Psoas muscle (tissue), 8 donors: ENCODE results near the gene STMN3. TPM values are rescaled to one million over a fixed set of nuclear protein-coding genes. Genes with fewer than 3 reads are reported as not detected.

ENCODE experiments used
- ATAC-seq, 4 donors: fragments of 200-7000 bp; cut with Tn5 transposase; one replicate each; pipeline ENCODE4 v1.9.1; 2020; ENCODE audit warnings: moderate library complexity in 3 of 4, mild to moderate bottlenecking in 2 of 4
- DNase-seq, 2 donors: peaks; one replicate each; pipeline ENCODE4 v3.0.0-alpha.2; 2020
- H3K27ac ChIP-seq: fragments of 200-600 bp; one replicate; pipeline ENCODE4 v1.8.0; 2022
- H3K27me3 ChIP-seq, 3 donors: fragments of 200-600 bp in 1 of 3; one replicate each; pipeline versions ENCODE4 v1.6.1 to v1.8.0; 2013 to 2022; ENCODE audit warnings: low read length in 2 of 3, mild to moderate bottlenecking in 2 of 3, moderate library complexity in 1 of 3; ENCODE audit not compliant: insufficient read depth in 3 of 3
- H3K36me3 ChIP-seq, 2 donors: fragments of 200-600 bp in 1 of 2; one replicate each; pipeline versions ENCODE4 v1.6.1 to v1.8.0; 2013 to 2022; ENCODE audit warnings: low read depth in 1 of 2, mild to moderate bottlenecking in 1 of 2, moderate library complexity in 1 of 2; ENCODE audit not compliant: insufficient read depth in 1 of 2
- H3K4me1 ChIP-seq: fragments of 200-600 bp; one replicate; pipeline ENCODE4 v1.8.0; 2022
- H3K4me3 ChIP-seq: fragments of 200-600 bp; one replicate; pipeline ENCODE4 v1.8.0; 2022; ENCODE audit warnings: mild to moderate bottlenecking
- H3K9me3 ChIP-seq: fragments of 200-600 bp; one replicate; pipeline ENCODE4 v1.8.0; 2022
- CTCF ChIP-seq: fragments of 200-600 bp; IDR thresholded peaks from one replicate; pipeline ENCODE4 v1.8.0; 2022; ENCODE audit warnings: antibody characterized with exemption
- WGBS, 3 donors: extraction: QIAGEN DNeasy Blood & Tissue Kit; methylation state at CpG; one replicate each; pipeline versions ENCODE4 v1.1.6 to v1.1.7; 2013; 5-methylcytosine and 5-hydroxymethylcytosine counted together
- intact Hi-C, 2 donors: fragments of 100-400 bp; cut with DNase I; formaldehyde crosslinking; loops; one replicate each; pipeline versions ENCODE4 v1.11.0 to v1.14.2; 2022
- polyA plus RNA-seq, 3 donors: library from polyadenylated mRNA; stranded (reverse); fragments of 200-250 nt; gene quantifications; one replicate each; pipeline ENCODE4 v1.2.3, GENCODE V29; 2013
- total RNA-seq, 4 donors: library from RNA; stranded (reverse); fragmentation: NEBNext Ultra II Directional in 2 of 4; extraction: Animal tissue kit (Norgen Biotek cat#: 25700) in 2 of 4; gene quantifications; one replicate each; pipeline versions ENCODE4 v1.2.1 to v1.2.4, GENCODE V29; 2021 to 2023
- donor health status: healthy with polysubstance abuse.
- donor health status: DM: no; HTN: no; CAD: no; lungs with moderate emphysema.
- donor health status: Bipolar disorder and iron deficiency.
- donor health status: healthy.
- donor health status: DM: yes; HTN: yes; CAD: no.
- donor health status: DM: no; HTN: no; CAD: no.
- donor health status: DM: no; HTN: no; CAD: no.
- donor health status: DM: yes; HTN: yes; CAD: no.

Gene STMN3
- total and polyA plus RNA-seq, 7 donors = 1.0 to 3.1 (median 2.4) TPM

- peaks cover 8% of the 10 kb centered on the region for H3K4me1 ChIP-seq
Measured at GRCh38 chr20:63690003-63690897, 37.0 kb upstream of the STMN3 start.

GRCh38 chr20:63689046-63690002, 36.1 kb upstream of the STMN3 start:
- no peaks in the 10 kb centered on the region for H3K27me3 ChIP-seq
- intact Hi-C loops = no loop called here
- H3K4me1 ChIP-seq = peaks cover 8% of the 10 kb centered on the region
- H3K4me3 ChIP-seq = no peak overlapping the region
- no peaks in the 10 kb centered on the region for H3K9me3 ChIP-seq
- ATAC-seq (no peak), DNase-seq (peak in 1 of 2 donors; percentile 61)
- WGBS, 3 donors = 88 to 89% (median 88%) methylated on average over 43 to 44 of the region's 44 CpGs
- no peak for TF ChIP-seq CTCF
- H3K27ac ChIP-seq = peak overlapping the region; percentile 79
- H3K36me3 ChIP-seq = peaks cover 3 to 7% of the 10 kb centered on the region in 2 donors

More at GRCh38 chr20:63690003-63690897, 37.0 kb upstream of the STMN3 start:
- no peaks in the 10 kb centered on the region for H3K9me3 ChIP-seq
- H3K4me3 ChIP-seq = no peak overlapping the region
- no peak for ATAC-seq
- H3K27me3 ChIP-seq = no peaks in the 10 kb centered on the region
- peaks cover 4 to 17% of the 10 kb centered on the region in 2 donors for H3K36me3 ChIP-seq
- intact Hi-C loops = no loop called here
- 79 to 91% (median 85%) methylated on average over 30 to 40 of the region's 40 CpGs for WGBS, 3 donors
- peak in 1 of 2 donors; percentile 56 for DNase-seq
- no peak for TF ChIP-seq CTCF
- no peak overlapping the region for H3K27ac ChIP-seq

GRCh38 chr20:63688228-63689045, 35.2 kb upstream of the STMN3 start:
- H3K36me3 ChIP-seq = no peaks in the 10 kb centered on the region
- peaks cover 8% of the 10 kb centered on the region for H3K4me1 ChIP-seq
- no peak overlapping the region for H3K4me3 ChIP-seq
- H3K9me3 ChIP-seq = no peaks in the 10 kb centered on the region
- no peaks in the 10 kb centered on the region for H3K27me3 ChIP-seq
- peak overlapping the region; percentile 79 for H3K27ac ChIP-seq
- ATAC-seq = no peak
- intact Hi-C loops = no loop called here
- 68 to 76% (median 75%) methylated on average over 31 of the region's 31 CpGs for WGBS, 3 donors
- DNase-seq = peak in 1 of 2 donors; percentile 59
- no peak for TF ChIP-seq CTCF

GRCh38 chr20:63687419-63688178, 34.4 kb upstream of the STMN3 start:
- no peaks in the 10 kb centered on the region for H3K9me3 ChIP-seq
- ATAC-seq (no peak), DNase-seq (no peak)
- intact Hi-C loops = no loop called here
- whole genome bisulfite sequencing, 3 donors = 82 to 89% (median 87%) methylated on average over 28 to 29 of the region's 29 CpGs
- no peak for TF ChIP-seq CTCF
- no peaks in the 10 kb centered on the region for H3K27me3 ChIP-seq
- peaks cover 15% of the 10 kb centered on the region for H3K4me1 ChIP-seq
- peak overlapping the region; percentile 79 for H3K27ac ChIP-seq
- H3K4me3 ChIP-seq = no peak overlapping the region
- H3K36me3 ChIP-seq = no peaks in the 10 kb centered on the region
